Activated gamma-delta T cell (primary cell): ENCODE data around the gene MACROD2.

Experiments used
- DNase-seq: peaks from one replicate; lab custom pipeline; 2025; lab: John Stamatoyannopoulos, UW

Gene MACROD2

GRCh38 chr20:14336686-14337085 is 341.4 kb downstream of the MACROD2 start:
- DNase-seq, result no peak

DNA sequence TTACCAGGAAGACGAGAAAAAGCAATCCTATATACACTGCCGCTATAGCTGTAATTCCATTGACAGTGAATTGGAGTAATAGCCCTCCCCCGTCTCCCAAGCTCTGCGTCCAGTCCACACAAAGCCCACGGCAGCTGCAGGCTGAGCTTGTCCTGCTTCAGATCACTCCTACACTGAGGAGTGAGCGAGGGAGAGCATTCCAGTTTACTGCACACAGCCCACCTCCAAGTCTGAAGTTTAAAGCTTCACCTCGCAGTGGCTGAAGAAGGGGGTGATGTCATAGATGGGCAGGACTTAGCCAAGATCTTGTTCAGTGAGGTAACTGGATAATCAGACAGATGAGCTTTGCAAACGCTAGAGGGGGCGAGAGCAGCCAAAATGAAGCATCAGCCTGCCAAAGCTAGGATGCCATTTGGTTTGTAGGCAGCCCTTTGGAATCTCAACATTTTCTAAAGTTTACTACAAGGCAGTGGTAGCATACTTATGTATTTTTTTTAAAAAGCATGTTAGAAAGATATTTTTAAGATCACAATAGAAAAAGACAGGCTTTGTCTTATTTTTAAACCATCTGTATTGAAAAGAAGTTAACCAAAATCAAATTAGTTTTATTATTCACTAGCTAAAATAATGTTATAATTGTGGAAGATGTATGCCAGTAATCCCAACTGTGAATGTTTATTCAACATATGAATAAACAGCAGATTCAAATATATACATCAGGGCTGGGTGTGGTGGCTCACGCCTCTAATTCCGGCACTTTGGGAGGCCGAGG is 342.3 kb downstream of the MACROD2 start, which contains the start of gene FLRT3:
Gene FLRT3, minus strand, starts transcription at position 213 of the 772 bp plus-strand sequence. CDS start 10,106 bp downstream, outside the sequence.
- DNase-seq, result no peak

- no peak for DNase-seq
Measured at GRCh38 chr20:14341801-14342200, 346.5 kb downstream of the MACROD2 start.

DNA sequence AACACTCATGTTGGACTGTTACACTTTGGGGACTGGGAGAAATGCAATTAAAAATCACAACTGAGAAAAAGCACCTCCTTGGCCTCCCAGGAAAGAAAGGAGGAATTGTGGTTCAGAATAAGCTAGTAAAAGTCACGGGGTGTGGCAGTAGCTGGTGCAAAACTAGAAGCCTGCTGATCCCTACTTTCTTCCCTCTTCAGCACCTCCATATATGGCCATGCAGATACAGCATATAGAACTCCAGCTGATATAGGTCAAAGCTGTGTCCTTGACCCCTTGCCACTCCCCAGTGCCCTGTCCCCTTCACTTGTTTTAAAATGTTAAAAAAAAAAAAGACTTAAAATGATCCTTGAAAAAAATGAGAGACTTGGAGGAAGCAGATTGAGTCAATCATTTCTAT is 347.6 kb downstream of the MACROD2 start:
- no peak for DNase-seq

DNA sequence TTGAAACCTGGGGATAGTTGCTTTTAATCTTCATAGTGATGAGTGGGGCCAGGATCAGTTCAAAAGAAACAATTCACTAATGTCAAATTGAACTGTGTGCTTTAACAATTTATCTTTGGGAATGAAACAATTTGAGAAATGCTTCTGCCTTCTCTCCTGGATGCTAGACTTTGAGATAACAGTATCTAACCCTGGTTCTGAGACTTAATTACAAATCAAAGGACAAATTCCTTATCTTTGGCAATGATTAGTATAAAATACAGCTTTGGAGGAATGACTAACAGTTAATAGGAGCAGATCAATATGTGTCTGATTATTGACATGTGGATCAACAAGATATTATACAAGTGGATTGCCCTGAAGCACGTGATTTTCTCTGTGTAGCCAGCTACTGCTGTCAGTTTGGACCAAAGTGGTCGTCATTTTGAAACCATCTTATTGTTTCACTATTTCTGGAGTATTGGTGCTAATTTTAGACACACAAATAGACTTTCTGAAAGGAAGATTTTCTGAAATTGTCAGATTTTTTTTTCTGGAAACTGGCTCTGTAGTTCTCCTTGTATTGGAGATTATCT is 348.3 kb downstream of the MACROD2 start:
- no peak for DNase-seq

DNA sequence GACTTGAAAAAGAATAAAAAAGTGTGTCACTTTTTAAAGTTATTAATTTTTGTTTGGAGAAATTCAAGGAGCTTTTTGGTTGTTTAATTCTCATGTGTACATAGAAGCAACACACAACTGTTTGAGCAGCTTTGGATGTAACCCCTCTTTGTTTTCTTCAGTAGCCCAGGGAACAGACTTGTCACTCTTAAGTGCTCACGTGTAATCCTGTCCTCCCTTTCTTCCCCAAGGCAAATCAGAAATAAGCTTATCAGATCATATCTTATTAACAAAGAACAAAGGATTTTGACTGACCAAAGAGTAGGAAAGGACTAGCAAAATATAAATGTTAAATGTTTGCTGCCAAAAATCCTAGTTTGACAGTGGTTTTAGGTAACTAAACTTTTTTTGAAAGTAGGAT is 349.4 kb downstream of the MACROD2 start:
- DNase-seq, result no peak

DNA sequence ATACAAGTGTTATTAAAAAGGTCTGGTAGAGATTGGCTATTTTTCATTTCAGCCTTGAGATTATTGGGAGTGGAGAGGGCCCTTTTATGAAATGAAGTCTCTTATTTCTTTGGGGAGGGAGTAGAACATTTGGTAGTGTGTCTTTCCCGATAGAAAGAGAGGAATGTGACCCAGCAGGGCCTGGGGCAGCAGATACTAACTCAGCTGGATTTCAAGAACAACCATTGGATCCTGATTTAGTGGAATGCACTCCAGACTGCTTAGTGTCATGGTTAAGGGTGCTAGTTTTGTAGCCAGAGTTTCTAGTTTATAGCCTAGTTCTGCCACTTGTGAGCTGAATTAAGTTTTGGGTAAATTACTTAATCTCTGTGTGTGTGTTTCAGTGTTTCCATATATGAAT is 360.5 kb downstream of the MACROD2 start:
- DNase-seq, result no peak

DNA sequence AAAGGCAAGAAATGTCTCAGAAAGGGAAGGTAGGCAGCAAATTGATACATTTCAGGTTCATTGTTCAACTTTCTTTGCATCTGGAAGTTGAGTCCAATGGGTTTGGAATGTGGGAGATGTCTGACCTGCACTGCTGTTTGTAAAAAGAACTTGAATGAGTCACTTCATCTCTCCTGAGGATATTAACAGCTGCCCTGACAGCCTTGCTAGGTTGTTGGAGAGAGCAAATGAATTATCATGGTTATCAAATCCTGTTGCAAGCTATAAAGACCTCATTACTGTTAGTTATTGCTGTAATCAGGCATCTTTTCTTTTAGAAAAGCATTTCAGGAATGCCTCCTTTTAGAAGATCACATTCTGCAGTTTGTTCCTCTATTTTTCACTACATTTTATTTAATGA is 365.1 kb downstream of the MACROD2 start:
- no peak for DNase-seq

DNA sequence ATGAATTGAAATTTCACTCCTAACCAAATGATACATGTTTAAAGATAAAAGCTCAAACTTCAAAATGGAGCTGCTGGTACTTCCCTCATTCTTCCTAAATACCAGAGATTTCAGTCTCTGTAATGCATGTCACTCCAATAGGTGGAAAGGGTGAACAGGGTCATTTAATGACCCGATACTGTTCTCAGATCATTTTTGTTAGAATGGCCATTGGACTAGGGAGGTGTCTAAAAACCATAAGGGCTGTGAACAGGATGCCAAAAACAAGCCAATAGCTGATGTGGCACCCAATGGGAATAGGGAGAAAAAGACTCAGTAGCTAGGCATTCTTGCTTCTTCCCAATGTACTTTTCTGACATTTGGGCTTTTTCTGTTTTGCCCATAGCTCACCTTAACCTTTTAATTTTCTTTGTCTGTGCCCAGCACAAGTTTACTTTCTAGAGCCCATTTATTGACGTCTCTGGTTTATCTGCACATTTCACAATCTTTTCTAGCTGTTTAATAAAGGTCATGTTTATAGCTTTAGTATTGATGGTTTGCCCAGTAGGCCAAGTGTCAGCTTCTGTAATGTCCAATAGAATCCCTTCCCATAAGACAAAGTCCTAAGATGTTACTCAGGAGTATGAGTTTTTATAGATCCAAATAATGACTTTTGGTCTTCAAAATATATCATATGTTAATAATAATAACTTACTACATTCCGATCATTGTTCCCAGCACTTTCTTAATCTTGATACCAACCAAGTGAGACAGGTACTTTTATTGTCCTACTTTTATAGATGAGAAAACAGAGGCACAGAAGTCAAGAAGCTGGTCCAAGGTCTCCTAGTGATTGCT is 366.4 kb downstream of the MACROD2 start:
- no peak for DNase-seq

DNA sequence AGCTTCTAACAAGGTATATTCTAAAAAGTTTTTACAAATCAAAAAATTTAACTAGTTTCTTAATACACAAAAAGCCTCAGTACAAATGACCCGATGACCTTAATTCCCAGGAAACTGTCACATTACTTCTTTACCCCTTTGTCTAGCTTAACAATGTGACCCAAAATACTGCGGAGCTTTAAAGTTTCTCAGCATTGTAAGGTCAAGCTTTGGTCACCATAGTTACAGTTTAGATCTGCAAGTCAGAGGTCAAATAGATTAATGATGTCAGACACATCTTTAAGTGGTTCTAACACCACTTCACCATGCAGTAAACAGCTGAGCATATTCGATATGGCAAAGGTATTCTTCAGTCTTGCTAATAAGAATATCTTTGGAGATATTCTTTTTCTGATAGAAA is 378.9 kb downstream of the MACROD2 start:
- no peak for DNase-seq

- no peak for DNase-seq
Measured at GRCh38 chr20:14375416-14375985, 380.2 kb downstream of the MACROD2 start.

DNA sequence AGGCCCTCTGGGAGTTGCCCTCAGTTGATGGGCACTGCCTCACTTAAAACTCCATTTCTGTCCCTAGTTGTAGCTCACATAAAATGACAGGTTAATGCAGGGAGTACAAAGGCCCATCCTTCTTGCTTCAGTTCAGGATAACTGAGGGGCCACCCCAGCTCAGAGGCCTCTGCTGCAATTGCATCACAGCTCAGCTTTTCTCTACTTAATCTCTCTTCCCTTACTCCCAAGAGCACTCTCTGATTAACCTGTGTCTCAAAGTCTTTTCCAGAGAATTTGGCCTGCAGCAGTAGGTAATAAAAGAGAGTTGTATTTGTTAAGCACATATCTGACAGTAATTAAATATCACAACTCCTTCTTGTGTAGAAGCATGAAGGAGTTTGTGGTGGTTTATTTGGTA is 383.0 kb downstream of the MACROD2 start:
- no peak for DNase-seq

GRCh38 chr20:14383335-14383734 is 388.0 kb downstream of the MACROD2 start:
- DNase-seq, result no peak

DNA sequence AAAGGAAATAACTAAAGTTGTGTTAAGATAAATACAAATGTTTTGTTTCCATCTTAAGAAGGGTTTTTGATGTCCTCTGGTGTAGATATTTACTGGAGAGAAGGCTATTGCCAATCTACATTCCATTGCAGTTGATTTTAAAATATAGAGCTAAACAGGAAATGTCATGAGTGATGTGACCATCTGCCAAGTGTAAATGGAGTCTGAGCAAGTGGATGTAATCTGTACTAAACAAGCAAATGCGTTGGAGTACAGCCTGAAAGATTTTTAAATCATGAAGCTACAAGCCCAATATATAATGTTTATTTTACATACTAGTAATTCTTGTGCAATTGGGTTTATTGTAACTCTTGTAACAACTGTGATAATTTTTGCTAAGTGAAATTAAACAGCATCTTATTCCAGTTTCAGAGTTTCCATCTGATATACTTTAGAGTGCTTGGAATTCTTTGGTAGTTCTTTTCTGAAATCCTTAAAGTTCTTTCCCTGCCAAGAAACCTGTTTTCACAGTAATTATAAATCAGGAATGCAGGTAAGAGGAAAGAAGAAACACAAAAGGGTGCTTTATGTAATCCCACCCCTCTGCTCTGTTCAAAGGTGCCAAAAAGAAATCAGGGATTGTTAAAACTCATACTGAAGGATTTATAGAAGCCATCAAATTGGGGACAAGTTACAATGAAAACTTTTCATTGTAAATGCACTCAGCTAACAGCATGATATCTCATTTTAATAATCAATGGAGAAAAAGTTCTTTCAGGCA is 389.3 kb downstream of the MACROD2 start:
- no peak for DNase-seq

GRCh38 chr20:14385176-14385740 is 389.9 kb downstream of the MACROD2 start:
- DNase-seq, result no peak

DNA sequence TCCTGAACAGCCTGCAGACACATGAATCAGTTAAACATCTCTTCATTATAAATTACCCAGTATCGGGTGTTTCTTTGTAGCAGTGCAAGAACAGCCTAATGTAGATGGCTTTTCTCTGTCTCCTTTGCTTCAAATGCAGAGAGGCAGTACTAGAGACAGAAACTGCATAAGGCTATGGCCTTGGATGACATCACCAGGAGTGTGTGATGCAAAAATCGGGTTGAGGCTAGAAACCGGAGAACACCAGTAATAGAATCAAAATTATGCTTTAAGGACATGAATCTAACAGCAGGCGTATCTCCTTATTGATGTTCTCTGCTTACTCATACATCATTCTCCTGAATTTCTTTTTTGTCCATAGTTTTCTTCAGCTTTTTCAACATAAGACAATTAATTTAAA is 391.4 kb downstream of the MACROD2 start:
- no peak for DNase-seq

DNA sequence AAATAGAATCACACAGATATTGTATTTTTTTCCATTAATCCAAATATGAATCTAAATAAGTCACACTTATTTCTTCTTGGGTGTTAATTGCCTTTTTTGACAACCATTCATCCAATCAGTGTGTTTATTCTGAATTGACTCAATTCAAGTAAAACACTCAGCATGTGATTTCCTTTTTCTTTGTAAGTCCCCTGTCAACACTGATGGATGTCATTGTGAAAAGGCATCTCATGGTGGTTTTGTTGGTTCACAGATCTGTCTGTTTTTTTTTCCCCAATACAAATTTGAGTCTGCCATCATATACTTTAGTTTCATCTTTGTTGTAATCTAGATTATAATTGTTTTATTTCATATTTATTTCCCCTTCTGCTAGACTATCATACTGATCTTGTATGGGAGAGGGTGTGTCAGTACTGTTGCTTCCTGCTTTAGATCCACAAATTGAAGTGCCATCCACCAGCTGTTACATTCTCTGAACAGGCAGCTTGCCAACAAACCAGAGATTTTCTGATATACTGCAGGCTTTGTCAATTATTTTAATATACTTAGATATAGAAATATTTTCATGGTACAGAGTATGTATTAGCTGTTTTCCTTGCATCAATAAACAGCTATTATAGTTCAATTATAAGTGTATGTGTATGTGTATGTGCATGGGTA is 406.3 kb downstream of the MACROD2 start:
- DNase-seq, result no peak

GRCh38 chr20:14404515-14404914 is 409.2 kb downstream of the MACROD2 start:
- no peak for DNase-seq

DNA sequence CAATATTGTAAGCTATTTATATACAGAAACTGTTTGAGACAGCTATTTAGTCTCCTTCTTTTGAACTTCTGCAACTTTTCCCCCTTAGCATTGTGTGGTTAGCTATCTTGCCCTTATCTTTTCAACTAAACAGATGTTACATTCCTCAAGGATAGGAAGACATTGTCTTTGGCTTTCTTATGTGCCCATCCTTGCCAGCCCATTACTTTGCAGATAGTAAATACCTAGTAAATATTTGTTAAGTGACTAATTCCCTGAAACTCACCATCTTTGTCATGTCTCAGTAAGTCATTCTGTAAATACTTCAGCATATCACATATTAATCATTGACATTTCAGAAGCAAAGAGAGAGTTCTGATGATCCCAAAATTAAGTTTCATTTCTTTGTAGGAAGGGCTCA is 411.2 kb downstream of the MACROD2 start:
- no peak for DNase-seq

DNA sequence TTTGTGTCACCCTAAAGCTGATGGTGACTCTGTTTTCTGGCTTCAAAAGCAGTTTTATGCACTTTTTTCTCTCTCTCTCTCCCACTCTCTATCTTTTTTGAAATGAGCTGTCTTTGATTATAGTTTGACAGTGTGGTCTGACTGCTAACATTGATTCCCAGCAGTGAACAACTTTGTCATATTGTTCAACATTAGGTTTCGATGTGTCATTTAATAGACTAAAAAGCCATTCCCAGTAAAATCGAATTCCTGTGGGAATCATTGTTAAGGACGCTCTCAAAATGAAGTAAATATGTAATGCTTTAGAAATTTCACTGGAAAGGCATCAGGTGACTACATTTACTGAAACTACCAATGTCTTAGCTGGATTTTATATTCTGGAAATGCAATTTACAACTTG is 412.0 kb downstream of the MACROD2 start:
- no peak for DNase-seq
